GM18867 (cell line): ENCODE data around the gene KLHL29.

Experiments
- ATAC-seq: cut with Tn5 transposase; IDR thresholded peaks from one replicate; pipeline ENCODE4 v1.9.1; 2021; ENCODE audit warnings: mild to moderate bottlenecking, moderate library complexity; ENCODE audit not compliant: unreplicated experiment

The KLHL29 gene

DNA sequence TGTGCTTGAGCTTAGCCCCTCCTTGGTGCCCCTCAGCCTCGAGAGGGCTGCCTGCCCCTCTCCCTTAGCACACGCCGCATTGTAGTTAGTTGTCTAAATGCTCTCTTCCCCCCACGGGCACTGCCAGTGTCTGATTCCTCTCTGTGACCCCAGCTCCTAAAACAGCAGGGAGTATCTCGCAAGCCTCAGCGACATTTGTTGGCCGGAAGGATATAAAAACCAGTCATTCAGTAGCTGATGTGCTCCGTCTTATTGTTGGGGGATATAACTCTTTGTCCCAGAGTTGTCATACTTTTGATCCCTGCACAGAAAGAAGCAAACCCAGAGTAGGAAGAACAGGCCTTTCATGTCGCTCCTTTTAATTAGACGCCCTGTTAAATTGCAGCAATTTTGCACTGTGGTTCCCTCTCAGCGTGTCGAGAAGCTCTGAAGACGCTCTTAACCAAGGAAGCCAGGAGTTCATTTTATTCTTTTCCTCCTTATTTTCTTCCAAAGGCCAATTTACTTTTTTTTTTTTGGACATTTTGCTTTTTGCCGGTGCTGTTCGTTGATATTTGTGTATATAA, 201.8 kb downstream of the KLHL29 start:
- no peak for ATAC-seq

DNA sequence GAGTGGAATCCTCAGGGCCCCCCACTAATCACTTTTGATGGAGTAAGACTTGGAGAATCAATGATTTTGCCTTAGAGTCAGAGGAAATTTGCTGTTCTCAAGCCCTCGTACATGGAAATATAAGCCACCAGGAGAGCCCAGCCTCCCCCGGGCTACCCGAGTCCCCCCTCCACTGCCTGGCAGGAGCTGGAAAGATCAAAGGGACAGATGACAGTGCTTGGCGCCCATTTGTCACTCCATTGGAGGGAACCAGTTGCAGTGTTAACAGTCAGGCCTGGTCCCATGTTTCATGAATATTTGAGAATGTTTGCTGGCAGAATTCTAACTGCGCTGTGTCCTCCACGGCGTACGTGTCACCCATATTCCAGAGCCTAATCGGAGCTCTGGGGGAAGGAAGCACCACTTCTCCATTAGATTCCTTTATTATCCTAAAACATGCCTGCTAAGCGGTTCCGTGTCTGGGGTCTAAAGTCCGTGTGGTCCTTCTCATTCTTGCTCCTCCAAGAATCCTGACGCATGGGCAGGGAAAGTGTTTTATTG, 202.4 kb downstream of the KLHL29 start:
- no peak for ATAC-seq

DNA sequence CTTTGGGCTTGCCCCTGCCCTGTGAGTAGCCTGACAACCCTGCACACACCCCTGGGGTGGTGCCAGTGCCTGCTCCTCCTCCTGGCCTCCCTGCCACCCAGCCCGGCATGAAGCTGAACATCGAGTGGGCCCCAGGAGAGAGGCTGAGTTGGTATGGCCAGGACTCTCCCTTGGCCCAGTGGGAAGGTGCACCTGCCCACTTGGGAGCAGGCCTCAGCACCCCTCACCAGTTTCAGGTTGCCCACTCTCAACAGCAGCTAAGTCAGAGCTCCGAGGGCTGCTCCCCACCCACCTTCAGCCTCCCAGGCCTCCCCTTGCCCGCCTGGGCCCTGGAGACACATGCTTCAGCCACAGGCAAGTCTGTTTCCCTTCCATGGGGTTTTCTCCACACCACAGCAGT, 203.1 kb downstream of the KLHL29 start:
- ATAC-seq = no peak

- no peak for ATAC-seq
Observed at GRCh38 chr2:23588508-23589201, 203.7 kb downstream of the KLHL29 start.

GRCh38 chr2:23589220-23589647, 204.3 kb downstream of the KLHL29 start:
- ATAC-seq = no peak

DNA sequence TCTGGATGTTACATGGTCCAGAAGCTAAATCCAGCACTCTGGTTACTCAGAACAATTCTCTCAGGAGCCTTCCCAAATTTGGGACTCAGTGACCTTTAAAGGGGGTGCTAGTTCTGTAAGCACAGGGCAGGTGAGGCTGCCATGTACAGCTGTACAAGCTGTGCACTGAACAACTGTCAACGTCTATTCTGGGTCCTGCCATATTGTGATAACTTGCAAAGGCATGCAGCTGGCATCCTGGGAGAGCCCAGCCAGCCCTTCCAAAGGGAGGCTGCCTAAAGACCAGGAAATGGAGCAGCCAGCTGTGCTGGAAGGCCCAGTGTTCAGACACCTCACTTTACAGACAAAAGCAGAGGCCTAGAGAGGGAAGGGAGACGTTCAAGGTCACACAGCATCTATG, 204.8 kb downstream of the KLHL29 start:
- ATAC-seq = no peak

GRCh38 chr2:23590241-23590869, 205.4 kb downstream of the KLHL29 start:
- no peak for ATAC-seq

DNA sequence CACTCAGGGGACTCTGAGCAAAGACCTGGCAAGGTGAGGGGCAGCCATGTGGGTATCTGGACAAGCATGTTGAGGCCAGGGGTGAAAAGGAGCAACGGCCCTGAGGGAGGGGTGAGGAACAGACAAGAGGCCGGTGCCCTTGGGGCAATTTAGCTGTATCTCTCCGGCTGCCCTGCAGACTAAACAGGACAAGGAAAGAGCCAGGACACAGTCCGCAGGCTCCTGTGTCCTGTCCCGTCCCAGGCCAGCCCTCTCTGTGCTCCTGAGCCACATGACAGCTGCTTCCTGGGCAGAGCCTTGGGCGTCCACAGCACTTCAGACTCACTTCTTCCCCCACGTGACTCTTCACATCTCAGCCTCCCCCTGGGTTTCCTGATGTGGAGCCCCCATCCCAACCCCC, 206.1 kb downstream of the KLHL29 start:
- no peak for ATAC-seq

DNA sequence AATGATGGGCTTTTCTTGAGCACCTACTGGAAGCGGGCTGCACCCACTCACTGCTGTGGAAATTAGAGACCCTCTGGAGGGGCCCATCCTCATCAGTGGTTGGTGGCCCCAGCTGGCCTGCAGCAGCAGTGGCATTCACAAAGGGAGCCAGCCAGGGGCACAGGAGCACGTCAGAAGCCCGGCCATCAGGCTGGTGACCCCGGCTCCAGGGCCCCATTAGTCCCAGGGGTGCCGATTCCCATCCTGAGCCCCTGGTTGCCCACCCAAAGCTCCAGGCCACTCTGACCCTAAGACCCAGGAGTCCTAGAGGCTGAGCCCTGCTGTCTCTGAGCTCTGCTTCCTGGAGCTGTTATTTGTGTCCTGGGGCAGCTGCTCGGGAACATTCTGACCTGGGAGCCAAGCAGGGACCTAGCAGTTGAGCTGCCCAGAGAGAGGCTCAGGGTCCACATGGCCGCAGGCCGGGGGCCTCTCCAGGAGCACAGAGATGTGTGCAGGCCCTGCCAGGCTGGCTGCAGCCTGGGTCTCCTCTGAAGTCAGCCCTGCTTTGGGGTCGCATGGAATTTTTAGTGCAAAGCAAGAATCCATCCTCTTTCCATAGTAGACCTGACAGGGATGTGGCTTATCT, 207.2 kb downstream of the KLHL29 start:
- no peak for ATAC-seq

GRCh38 chr2:23592898-23593751, 208.1 kb downstream of the KLHL29 start:
- ATAC-seq = no peak

- no peak for ATAC-seq
Observed at GRCh38 chr2:23593752-23594459, 208.9 kb downstream of the KLHL29 start.

DNA sequence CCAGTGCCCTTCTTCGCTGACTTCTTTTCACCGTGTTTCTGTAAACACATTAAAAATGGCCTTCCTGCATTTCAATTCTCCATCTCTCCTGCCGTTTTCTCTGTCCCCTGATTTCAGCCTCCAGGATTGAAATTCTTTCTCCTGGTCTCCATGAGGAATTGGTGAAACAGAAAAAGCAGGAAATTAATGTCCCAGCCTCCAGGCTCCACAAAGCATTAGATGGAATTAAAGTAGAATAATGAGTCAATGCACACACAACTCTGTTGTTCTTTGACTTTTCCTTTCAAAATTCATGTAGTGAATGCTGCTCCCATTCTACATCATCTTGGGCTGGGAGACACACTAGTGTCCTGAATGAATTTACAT, 209.5 kb downstream of the KLHL29 start:
- ATAC-seq = no peak

DNA sequence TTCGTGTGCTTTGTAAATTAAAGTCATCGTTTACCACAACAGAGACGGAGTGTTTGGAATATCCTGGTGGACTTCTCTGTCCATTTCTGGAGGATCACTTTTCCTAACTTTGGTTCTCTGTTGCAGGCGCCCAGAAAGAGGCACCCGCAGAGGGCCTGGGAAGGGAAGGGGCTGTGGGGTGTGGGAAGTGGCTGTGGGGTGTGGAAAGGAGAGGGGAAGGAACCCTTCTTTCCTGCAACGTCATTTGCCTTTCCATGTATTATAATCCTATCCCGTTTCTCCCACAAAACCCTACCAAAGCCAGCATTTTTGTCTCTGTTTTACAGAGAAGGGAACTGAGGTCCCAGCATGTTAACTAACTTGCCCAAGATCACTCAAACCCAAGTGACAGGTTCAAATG, 210.0 kb downstream of the KLHL29 start:
- no peak for ATAC-seq

DNA sequence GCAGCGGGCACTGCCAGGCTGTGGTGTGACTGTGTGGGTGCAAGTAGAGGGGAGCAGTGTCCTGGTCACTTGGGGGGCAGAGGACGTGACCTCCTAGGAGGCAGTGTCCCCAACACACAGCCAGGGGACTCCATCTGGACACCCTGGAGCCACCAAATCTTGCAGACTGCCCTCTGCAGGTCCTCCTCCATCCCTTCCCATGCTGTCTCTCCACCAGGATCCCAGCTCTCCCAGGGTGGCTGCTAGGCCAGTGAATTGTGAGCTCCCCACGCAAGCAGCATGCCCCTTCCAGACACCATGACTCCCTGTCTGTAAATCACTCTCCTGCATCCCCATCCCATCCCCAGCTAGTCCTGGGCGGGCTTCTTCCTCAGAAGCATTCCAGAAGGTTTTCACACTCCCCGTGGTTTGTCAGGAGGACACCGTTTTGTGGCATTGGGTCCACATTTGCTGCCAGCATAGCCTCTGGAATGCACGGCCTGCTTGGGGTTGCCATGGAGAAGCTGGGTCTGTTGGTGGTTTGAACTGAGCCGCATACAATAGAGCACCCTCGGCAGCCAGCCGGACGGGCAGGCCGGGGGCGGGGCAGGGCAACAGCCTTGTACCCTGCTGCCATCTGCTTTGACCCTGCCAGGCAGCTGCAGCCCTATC, 210.7 kb downstream of the KLHL29 start:
- no peak for ATAC-seq

- ATAC-seq = no peak
Observed at GRCh38 chr2:23596316-23596885, 211.4 kb downstream of the KLHL29 start.

- ATAC-seq = no peak
Observed at GRCh38 chr2:23597687-23598086, 212.7 kb downstream of the KLHL29 start.

- no peak for ATAC-seq
Observed at GRCh38 chr2:23599006-23599405, 214.0 kb downstream of the KLHL29 start.

DNA sequence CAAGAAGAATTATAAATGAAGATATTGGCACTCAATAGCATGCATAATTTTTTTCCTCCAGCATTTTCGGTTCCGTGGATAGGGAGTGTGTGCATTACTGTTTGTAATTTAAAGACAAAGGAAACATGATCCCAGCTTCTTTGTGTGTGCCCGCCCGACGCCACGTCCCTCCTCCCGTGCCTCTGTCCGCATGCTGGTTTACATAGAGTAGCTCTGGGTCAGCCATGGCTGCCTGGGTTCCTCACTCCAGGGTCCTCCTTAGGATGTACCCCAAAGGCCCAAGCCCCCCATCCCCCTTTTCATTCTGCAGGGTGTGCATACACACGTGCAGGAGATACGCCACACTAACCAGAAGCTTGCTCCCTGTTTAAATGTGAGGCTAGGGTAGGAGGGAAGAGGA, 214.7 kb downstream of the KLHL29 start:
- no peak for ATAC-seq

GRCh38 chr2:23600346-23600745, 215.4 kb downstream of the KLHL29 start:
- ATAC-seq = no peak
